ENCODE results near the gene ABCA6. TPM values are rescaled to one million over a fixed set of nuclear protein-coding genes. Genes with fewer than 3 reads are reported as not detected.

The ABCA6 gene
- total and polyA plus RNA-seq, 3 experiments from 2014 or later: 0.16 to 0.20 TPM; not detected in 1

DNA sequence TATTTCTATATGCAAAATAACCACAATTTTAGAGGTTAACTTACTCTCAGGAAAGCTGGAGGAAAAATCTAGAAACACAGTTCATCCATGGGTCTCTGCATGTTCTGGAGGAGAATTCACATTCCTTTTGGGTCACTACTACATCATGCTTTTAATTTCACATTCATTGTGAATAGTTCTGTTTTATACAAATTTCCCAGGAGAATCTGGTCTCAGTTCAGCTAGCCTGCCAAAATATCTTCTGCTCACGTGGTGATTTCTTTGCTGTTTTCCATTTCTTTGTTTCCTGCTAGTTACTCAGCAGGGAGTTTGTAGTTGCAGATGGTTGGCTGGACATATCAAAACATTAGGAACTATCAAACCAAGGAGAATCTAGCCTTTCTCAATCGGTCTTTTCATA, 80.9 kb downstream of the ABCA6 start, which contains the start of gene ABCA9:
ABCA9 (minus strand) TSS at position 106 of the 400 bp plus-strand sequence. CDS start 9,801 bp downstream, outside the sequence.
- Mint-ChIP-seq H3K27me3 (peaks cover 2 to 17% of the 10 kb centered on the region in 2 donors), H3K36me3 (peaks cover 0 to 5% (median 0%) of the 10 kb centered on the region in 3 donors), H3K4me1 (peaks cover 2 to 11% (median 8%) of the 10 kb centered on the region in 3 donors), H3K4me3 (no peak within 1 kb of the TSS), H3K9me3 (peaks cover 5 to 9% (median 7%) of the 10 kb centered on the region in 5 donors), H3K27ac (peak within 1 kb of the TSS in 1 of 8 donors; percentile 43)
- Histone ChIP-seq H3K4me3 (ENCODE audit: low read length) (no peak within 1 kb of the TSS), H3K27ac (ENCODE audit: low read depth, low read length) (no peak within 1 kb of the TSS), H3K9me3 (ENCODE audit: low read length) (no peaks in the 10 kb centered on the region), H3K4me1 (ENCODE audit: insufficient read depth, low read length) (no peaks in the 10 kb centered on the region), H3K27me3 (ENCODE audit: insufficient read depth, low read length, poor library complexity, severe bottlenecking) (no peaks in the 10 kb centered on the region), H3K36me3 (ENCODE audit: insufficient read depth, low read length) (no peaks in the 10 kb centered on the region)
- POLR2A ChIA-PET: no interaction called here
- CTCF ChIA-PET: no interaction called here
- DNase-seq: no peak

DNA sequence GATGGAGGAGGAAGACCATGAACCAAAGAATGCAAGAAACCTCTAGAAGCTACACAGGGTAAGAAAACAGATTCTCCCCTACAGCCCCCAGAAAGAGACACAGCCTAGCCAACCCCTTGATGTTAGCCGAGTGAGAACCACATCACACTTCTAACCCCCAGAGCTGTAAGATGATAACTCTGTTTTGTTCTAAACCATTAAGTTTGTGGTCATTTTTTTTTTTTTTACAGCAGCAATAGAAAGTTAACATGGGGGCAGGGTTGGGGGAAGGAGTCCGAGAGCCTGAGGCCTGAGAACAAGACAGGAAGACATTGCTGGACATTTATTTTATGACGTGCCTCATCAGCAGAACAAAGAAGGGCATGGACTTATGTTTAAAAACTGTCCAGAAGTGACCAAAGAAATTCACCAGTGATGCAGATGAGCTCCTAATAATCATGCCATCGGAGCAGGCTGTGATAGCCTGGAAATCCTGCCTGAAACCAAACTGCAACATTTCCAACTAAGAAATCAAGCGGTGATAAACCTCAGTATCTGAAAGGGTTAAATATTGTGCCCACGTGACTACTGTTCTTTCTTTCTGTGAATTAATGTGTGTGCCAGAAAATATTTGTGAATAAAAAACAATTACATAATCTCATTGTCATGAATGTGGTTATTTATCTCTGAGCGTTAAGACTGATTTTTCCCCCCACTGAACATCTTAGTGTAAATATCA, 82.1 kb downstream of the ABCA6 start:
- no peaks in the 10 kb centered on the region for H3K9me3 ChIP-seq (ENCODE audit: low read length)
- no peaks in the 10 kb centered on the region for H3K27me3 ChIP-seq (ENCODE audit: insufficient read depth, low read length, poor library complexity, severe bottlenecking)
- no peak for DNase-seq
- H3K36me3 ChIP-seq (ENCODE audit: insufficient read depth, low read length): no peaks in the 10 kb centered on the region
- CTCF ChIA-PET: no interaction called here
- no peak overlapping the region for H3K27ac ChIP-seq (ENCODE audit: low read depth, low read length)
- peaks cover 0 to 5% (median 0%) of the 10 kb centered on the region in 3 donors for H3K36me3 Mint-ChIP-seq
- no peaks in the 10 kb centered on the region for H3K4me1 Mint-ChIP-seq
- no peak overlapping the region for H3K27ac Mint-ChIP-seq
- H3K9me3 Mint-ChIP-seq: peaks cover 7 to 18% (median 13%) of the 10 kb centered on the region in 5 donors
- H3K4me3 ChIP-seq (ENCODE audit: low read length): no peak overlapping the region
- H3K4me3 Mint-ChIP-seq: no peak overlapping the region
- H3K27me3 Mint-ChIP-seq: peaks cover 2 to 14% of the 10 kb centered on the region in 2 donors
- H3K4me1 ChIP-seq (ENCODE audit: insufficient read depth, low read length): no peaks in the 10 kb centered on the region
- POLR2A ChIA-PET: no interaction called here

DNA sequence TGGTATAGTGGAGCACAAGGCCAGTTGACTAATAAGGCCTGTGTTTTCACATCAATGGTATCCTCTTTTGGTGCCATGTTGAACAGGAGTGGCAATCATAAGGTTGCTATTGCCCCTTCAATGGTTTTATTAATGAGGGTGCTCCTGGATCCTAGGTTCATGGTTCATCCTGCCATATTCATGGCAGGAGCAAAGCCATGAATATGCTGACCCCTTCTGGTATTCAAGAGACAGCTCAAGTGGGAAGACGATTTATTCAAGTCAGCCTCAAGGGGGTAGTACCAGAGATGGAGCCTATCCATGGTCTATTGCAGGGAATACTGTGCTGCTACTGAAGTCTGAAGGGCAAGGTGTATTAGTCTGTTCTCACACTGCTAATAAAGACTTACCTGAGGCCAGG, 83.5 kb downstream of the ABCA6 start:
- Histone ChIP-seq H3K27me3 (ENCODE audit: insufficient read depth, low read length, poor library complexity, severe bottlenecking) (no peaks in the 10 kb centered on the region), H3K27ac (ENCODE audit: low read depth, low read length) (no peak overlapping the region), H3K4me3 (ENCODE audit: low read length) (no peak overlapping the region), H3K9me3 (ENCODE audit: low read length) (no peaks in the 10 kb centered on the region), H3K4me1 (ENCODE audit: insufficient read depth, low read length) (no peaks in the 10 kb centered on the region), H3K36me3 (ENCODE audit: insufficient read depth, low read length) (no peaks in the 10 kb centered on the region)
- Mint-ChIP-seq H3K9me3 (peaks cover 7 to 23% (median 18%) of the 10 kb centered on the region in 5 donors), H3K27me3 (peaks cover 2 to 8% of the 10 kb centered on the region in 2 donors), H3K4me3 (no peak overlapping the region), H3K36me3 (no peaks in the 10 kb centered on the region), H3K4me1 (no peaks in the 10 kb centered on the region), H3K27ac (no peak overlapping the region)
- CTCF ChIA-PET: no interaction called here
- no peak for DNase-seq
- POLR2A ChIA-PET: interaction anchor here (0.5 kb wide), 1 partner anchor 422 kb away, joined by 3 read pairs; no protein-coding TSS in a partner anchor

DNA sequence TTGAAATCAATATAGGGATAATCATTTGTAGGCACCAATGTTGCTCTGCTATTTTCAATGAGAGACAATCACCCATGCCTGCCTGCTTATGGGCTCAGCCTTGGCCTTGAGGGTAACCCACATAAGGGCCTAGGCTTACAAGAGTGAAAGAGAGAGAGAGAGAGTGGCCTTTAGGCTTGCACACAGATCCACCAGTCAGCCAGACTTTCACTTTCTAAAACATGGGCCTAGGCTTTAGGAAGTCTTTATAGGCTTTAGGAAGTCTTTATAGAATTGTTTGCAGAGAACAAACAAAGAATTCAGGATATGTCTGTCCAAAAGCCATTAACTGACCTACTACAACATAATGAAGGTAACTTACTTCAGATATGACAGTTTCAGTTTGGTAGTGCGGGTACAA, 84.4 kb downstream of the ABCA6 start:
- Histone ChIP-seq H3K27ac (ENCODE audit: low read depth, low read length) (no peak overlapping the region), H3K4me1 (ENCODE audit: insufficient read depth, low read length) (no peaks in the 10 kb centered on the region), H3K27me3 (ENCODE audit: insufficient read depth, low read length, poor library complexity, severe bottlenecking) (no peaks in the 10 kb centered on the region), H3K9me3 (ENCODE audit: low read length) (no peaks in the 10 kb centered on the region), H3K4me3 (ENCODE audit: low read length) (no peak overlapping the region), H3K36me3 (ENCODE audit: insufficient read depth, low read length) (no peaks in the 10 kb centered on the region)
- POLR2A ChIA-PET: no interaction called here
- Mint-ChIP-seq H3K27ac (no peak overlapping the region), H3K4me1 (no peaks in the 10 kb centered on the region), H3K36me3 (no peaks in the 10 kb centered on the region), H3K9me3 (peaks cover 7 to 23% (median 19%) of the 10 kb centered on the region in 5 donors), H3K4me3 (no peak overlapping the region), H3K27me3 (peaks cover 2 to 4% of the 10 kb centered on the region in 2 donors)
- CTCF ChIA-PET: no interaction called here
- no peak for DNase-seq

DNA sequence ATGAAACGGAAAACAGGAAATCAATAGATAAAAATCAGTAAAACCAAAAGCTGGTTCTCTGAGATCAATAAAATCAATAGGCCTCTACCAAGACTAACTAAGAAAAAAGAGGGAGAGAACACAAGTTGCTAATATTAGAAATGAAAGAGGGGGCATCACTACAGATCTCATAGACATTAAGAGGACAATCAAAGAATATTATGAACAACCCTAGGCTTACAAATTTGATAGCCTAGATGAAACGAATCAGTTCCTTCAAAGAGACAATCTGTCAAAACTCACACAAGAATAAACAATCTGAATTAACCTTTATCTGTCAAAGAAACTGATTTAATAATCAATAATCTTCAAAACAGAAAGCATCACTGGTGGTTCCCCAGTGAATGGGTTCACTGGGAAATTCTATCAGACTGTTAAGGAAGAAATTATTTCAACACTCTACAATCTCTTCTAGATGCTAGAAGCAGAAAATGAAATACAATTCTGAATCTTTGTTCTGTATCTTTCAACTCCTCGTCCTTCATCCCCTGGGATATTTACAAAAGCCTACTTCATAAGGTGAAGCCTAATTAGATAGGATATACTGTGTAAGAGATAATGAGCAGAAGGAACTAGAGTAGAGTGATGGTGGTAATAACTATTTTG, 85.4 kb downstream of the ABCA6 start:
- ChIA-PET CTCF (no interaction called here), POLR2A (no interaction called here)
- no peaks in the 10 kb centered on the region for H3K27me3 ChIP-seq (ENCODE audit: insufficient read depth, low read length, poor library complexity, severe bottlenecking)
- Mint-ChIP-seq H3K9me3 (peaks cover 7 to 23% (median 21%) of the 10 kb centered on the region in 5 donors), H3K27ac (no peak overlapping the region), H3K4me3 (no peak overlapping the region), H3K36me3 (no peaks in the 10 kb centered on the region), H3K27me3 (peaks cover 7 to 9% of the 10 kb centered on the region in 2 donors), H3K4me1 (no peaks in the 10 kb centered on the region)
- no peaks in the 10 kb centered on the region for H3K4me1 ChIP-seq (ENCODE audit: insufficient read depth, low read length)
- H3K36me3 ChIP-seq (ENCODE audit: insufficient read depth, low read length): no peaks in the 10 kb centered on the region
- no peak overlapping the region for H3K4me3 ChIP-seq (ENCODE audit: low read length)
- no peaks in the 10 kb centered on the region for H3K9me3 ChIP-seq (ENCODE audit: low read length)
- DNase-seq: no peak
- H3K27ac ChIP-seq (ENCODE audit: low read depth, low read length): no peak overlapping the region

DNA sequence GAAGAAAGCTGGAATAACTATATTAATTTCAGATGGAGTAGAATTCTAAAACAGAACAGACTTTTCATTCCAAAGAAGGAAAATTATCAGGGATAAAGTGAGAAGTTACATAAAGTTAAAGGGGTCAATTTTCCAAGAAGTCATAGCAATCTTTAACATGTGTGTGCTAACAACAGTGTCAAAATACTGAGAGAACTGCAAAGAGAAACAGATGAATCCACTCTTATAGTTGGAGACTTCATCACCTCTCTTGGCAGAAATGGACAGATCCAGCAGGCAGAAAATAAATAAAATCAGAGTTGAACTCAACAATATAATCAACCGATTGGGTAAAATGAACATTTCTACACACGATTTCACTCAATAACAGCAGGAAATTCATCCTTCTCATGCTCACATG, 86.4 kb downstream of the ABCA6 start:
- Mint-ChIP-seq H3K27me3 (peaks cover 11 to 14% of the 10 kb centered on the region in 2 donors), H3K27ac (no peak overlapping the region), H3K36me3 (no peaks in the 10 kb centered on the region), H3K9me3 (peaks cover 7 to 25% (median 21%) of the 10 kb centered on the region in 5 donors), H3K4me1 (no peaks in the 10 kb centered on the region), H3K4me3 (no peak overlapping the region)
- no peak overlapping the region for H3K4me3 ChIP-seq (ENCODE audit: low read length)
- H3K4me1 ChIP-seq (ENCODE audit: insufficient read depth, low read length): no peaks in the 10 kb centered on the region
- no peaks in the 10 kb centered on the region for H3K27me3 ChIP-seq (ENCODE audit: insufficient read depth, low read length, poor library complexity, severe bottlenecking)
- no peaks in the 10 kb centered on the region for H3K36me3 ChIP-seq (ENCODE audit: insufficient read depth, low read length)
- no peaks in the 10 kb centered on the region for H3K9me3 ChIP-seq (ENCODE audit: low read length)
- ChIA-PET CTCF (no interaction called here), POLR2A (no interaction called here)
- no peak for DNase-seq
- H3K27ac ChIP-seq (ENCODE audit: low read depth, low read length): no peak overlapping the region

DNA sequence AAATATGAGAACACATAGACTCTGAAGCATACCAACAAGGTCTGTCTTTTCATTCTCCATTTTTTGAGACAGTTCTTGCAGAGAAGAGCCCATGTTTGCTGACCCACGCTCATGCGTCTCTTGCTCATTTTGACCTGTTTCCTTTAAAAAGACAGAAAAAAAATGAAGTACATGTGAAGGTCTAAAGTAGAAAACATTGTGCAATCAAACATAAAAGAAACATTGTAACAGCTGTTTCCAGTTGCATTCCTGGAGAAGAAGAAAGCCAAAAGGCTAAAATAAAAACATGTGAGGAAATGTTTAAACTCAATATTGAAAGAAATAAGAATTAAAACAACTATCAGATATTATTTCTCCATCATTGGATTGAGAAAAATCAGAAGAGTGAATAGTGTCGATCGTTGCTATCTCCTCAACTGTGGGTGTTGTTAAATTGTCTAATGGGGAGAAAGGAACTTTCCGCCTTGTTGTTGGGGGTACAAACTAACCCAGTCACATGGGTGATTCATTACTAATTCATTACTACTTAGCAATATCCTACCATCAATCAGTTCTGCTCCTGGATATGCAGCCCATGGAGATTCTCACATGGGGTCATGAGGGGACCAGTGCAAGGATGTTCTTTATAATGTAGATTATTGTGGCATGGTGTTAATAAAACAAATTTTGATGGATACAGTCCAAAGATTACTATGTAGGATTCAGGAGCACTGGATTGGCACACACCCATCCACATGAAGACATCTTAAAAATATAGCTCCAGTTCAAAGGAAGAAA, 90.5 kb downstream of the ABCA6 start:
- Histone ChIP-seq H3K4me1 (ENCODE audit: insufficient read depth, low read length) (no peaks in the 10 kb centered on the region), H3K36me3 (ENCODE audit: insufficient read depth, low read length) (no peaks in the 10 kb centered on the region), H3K27me3 (ENCODE audit: insufficient read depth, low read length, poor library complexity, severe bottlenecking) (no peaks in the 10 kb centered on the region), H3K9me3 (ENCODE audit: low read length) (no peaks in the 10 kb centered on the region), H3K4me3 (ENCODE audit: low read length) (no peak overlapping the region), H3K27ac (ENCODE audit: low read depth, low read length) (no peak overlapping the region)
- no peak overlapping the region for H3K27ac Mint-ChIP-seq
- peaks cover 11 to 22% of the 10 kb centered on the region in 2 donors for H3K27me3 Mint-ChIP-seq
- H3K36me3 Mint-ChIP-seq: no peaks in the 10 kb centered on the region
- DNase-seq: no peak
- POLR2A ChIA-PET: no interaction called here
- H3K4me1 Mint-ChIP-seq: peaks cover 15 to 17% (median 16%) of the 10 kb centered on the region in 3 donors
- CTCF ChIA-PET: no interaction called here
- peaks cover 4 to 22% (median 16%) of the 10 kb centered on the region in 5 donors for H3K9me3 Mint-ChIP-seq
- H3K4me3 Mint-ChIP-seq: no peak overlapping the region

DNA sequence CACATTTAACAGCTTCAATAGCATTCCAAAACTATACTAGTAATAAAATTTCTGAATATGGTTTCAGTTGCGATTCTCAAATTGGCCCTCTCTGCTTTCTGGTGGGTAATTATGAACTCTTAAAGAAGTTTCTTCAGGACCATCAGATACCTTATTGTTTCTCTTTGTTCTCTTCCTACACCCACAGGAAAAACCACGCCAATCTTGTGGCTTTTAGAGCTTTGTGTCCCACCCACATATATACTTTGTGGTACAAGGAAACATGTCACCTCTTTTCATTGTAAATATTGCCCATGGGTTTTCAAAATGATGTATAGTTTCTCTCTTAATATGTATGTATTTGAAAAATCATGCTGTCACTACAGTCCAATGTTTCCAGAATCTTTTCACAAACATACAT, 93.1 kb downstream of the ABCA6 start:
- no peak overlapping the region for H3K4me3 ChIP-seq (ENCODE audit: low read length)
- Mint-ChIP-seq H3K4me3 (no peak overlapping the region), H3K4me1 (peaks cover 15 to 17% (median 16%) of the 10 kb centered on the region in 3 donors), H3K9me3 (peaks cover 0 to 10% (median 4%) of the 10 kb centered on the region in 5 donors), H3K27me3 (peaks cover 9 to 18% of the 10 kb centered on the region in 2 donors), H3K36me3 (no peaks in the 10 kb centered on the region), H3K27ac (no peak overlapping the region)
- ChIA-PET CTCF (no interaction called here), POLR2A (no interaction called here)
- H3K9me3 ChIP-seq (ENCODE audit: low read length): no peaks in the 10 kb centered on the region
- H3K36me3 ChIP-seq (ENCODE audit: insufficient read depth, low read length): no peaks in the 10 kb centered on the region
- peak overlapping the region; percentile 52 for H3K27ac ChIP-seq (ENCODE audit: low read depth, low read length)
- no peaks in the 10 kb centered on the region for H3K27me3 ChIP-seq (ENCODE audit: insufficient read depth, low read length, poor library complexity, severe bottlenecking)
- DNase-seq: no peak
- H3K4me1 ChIP-seq (ENCODE audit: insufficient read depth, low read length): no peaks in the 10 kb centered on the region
